ENCODE measurements around the gene CCDC182.

- TF ChIP-seq EZH2 (IDR thresholded peaks at IDR 0.05; ENCODE audit: insufficient read depth, poor library complexity, severe bottlenecking) (no peak), EZH2phosphoT487 (IDR thresholded peaks at IDR 0.05; ENCODE audit: insufficient read depth, low read depth) (no peak)
These were observed 47.0 kb downstream of the CCDC182 start for GRCh38 chr17:57697891-57698711.
